Measurements from ENCODE around the gene DCLK1.

- no peak for TF ChIP-seq CTCF (IDR thresholded peaks at IDR 0.05; ENCODE audit: poor library complexity)
- TF ChIP-seq EZH2 (IDR thresholded peaks at IDR 0.05; ENCODE audit: borderline replicate concordance), result no peak
Observed at GRCh38 chr13:36090592-36090991, 40.6 kb downstream of the DCLK1 start.

Measured in hepatocyte (in vitro differentiated cells).